Stimulated activated naive CD4-positive, alpha-beta T cell treated with Interleukin-2 at 50 U/mL for 16 hours (primary cell): ENCODE measurements around the gene RNF38.
"Not testable (repeated sequence)": the region's sequence is repeated elsewhere in the genome, so short reads cannot be mapped to it uniquely, and the experiment has no call there.

ENCODE experiments used
- DNase-seq: peaks from one replicate; lab custom pipeline; 2025; lab: John Stamatoyannopoulos, UW

The RNF38 gene

GRCh38 chr9:36407122-36407723 is 7.2 kb upstream of the RNF38 start:
- DNase-seq, result peak; percentile 46

GRCh38 chr9:36402536-36402935 is 2.5 kb upstream of the RNF38 start:
- no peak for DNase-seq

- no peak for DNase-seq
These were observed 1.9 kb upstream of the RNF38 start for GRCh38 chr9:36401897-36402480.

- DNase-seq, result peak; percentile 84
These were observed 1.2 kb upstream of the RNF38 start for GRCh38 chr9:36401164-36401740.

GRCh38 chr9:36400332-36401163 is 479 bp upstream of the RNF38 start:
- DNase-seq, result peak; percentile 87

GRCh38 chr9:36398745-36399144 is 1.3 kb downstream of the RNF38 start:
- DNase-seq, result no peak

- no peak for DNase-seq
These were observed 3.1 kb downstream of the RNF38 start for GRCh38 chr9:36396985-36397384.

- no peak for DNase-seq
These were observed 7.6 kb downstream of the RNF38 start for GRCh38 chr9:36392489-36392888.

- no peak for DNase-seq
These were observed 10.5 kb downstream of the RNF38 start for GRCh38 chr9:36389590-36389989.

- DNase-seq, result not testable (repeated sequence)
These were observed 13.6 kb downstream of the RNF38 start for GRCh38 chr9:36386396-36386965.

GRCh38 chr9:36382484-36382883 is 17.6 kb downstream of the RNF38 start:
- no peak for DNase-seq

GRCh38 chr9:36364577-36364976 is 35.5 kb downstream of the RNF38 start:
- no peak for DNase-seq

- DNase-seq, result no peak
These were observed 36.6 kb downstream of the RNF38 start for GRCh38 chr9:36363448-36363847.

GRCh38 chr9:36358486-36358885 is 41.6 kb downstream of the RNF38 start:
- no peak for DNase-seq

- DNase-seq, result no peak
These were observed 42.4 kb downstream of the RNF38 start for GRCh38 chr9:36357639-36358038.

GRCh38 chr9:36346569-36346968 is 53.5 kb downstream of the RNF38 start:
- DNase-seq, result no peak

- no peak for DNase-seq
These were observed 54.8 kb downstream of the RNF38 start for GRCh38 chr9:36345103-36345846.

GRCh38 chr9:36341936-36342577 is 58.0 kb downstream of the RNF38 start:
- no peak for DNase-seq

GRCh38 chr9:36337865-36338264 is 62.2 kb downstream of the RNF38 start:
- no peak for DNase-seq

- no peak for DNase-seq
These were observed 63.1 kb downstream of the RNF38 start for GRCh38 chr9:36337002-36337401.
